HepG2 (cell line): ENCODE data around the gene SELPLG. TPM values are rescaled to one million over a fixed set of nuclear protein-coding genes. Genes with fewer than 3 reads are reported as not detected.
"Not testable (repeated sequence)": the region's sequence is repeated elsewhere in the genome, so short reads cannot be mapped to it uniquely, and the experiment has no call there.

Experiments
- ATAC-seq: fragments of 200-7000 bp; cut with Tn5 transposase; 3 replicates; pipeline ENCODE4 v1.9.1; 2020; ENCODE audit warnings: mild to moderate bottlenecking, moderate library complexity
- BruUV-seq: library from RNA; stranded (reverse); fragments of 400-500 nt; replicated peaks from 2 replicates; lab custom pipeline; 2021; lab: Mats Ljungman, UMichigan
- CTCF ChIA-PET: fragments of 300-600 bp; formaldehyde crosslinking; extraction: SDS; loops from one replicate; lab custom pipeline; 2021; ENCODE audit warnings: low total read pairs, inconsistent platforms, low intra/inter-chr PET ratio; lab: Yijun Ruan, JAX
- POLR2A ChIA-PET: fragments of 350-600 bp; sonication (Branson Sonifier 250); formaldehyde crosslinking; loops from one replicate; lab custom pipeline; 2020; ENCODE audit warnings: antibody characterized with exemption, inconsistent platforms; lab: Yijun Ruan, JAX
- DNase-seq: peaks from one replicate; pipeline ENCODE4 v3.0.0-alpha.2; 2015; ENCODE audit warnings: low spot score
- FAIRE-seq: peaks from 3 replicates; lab custom pipeline; 2011; peaks lifted over from hg19 to GRCh38; lab: Jason Lieb, UNC
- H2AFZ ChIP-seq: one replicate; pipeline ENCODE4 v1.6.1; 2011; ENCODE audit warnings: low read length, inconsistent platforms
- H3K27ac ChIP-seq: fragments of 300-600 bp; 3 replicates; pipeline ENCODE4 v1.8.0; 2011; ENCODE audit warnings: mixed run types, mild to moderate bottlenecking, mixed read lengths, low read length, inconsistent platforms; ENCODE audit not compliant: insufficient read depth; ENCODE audit errors: extremely low read length
- H3K27me3 ChIP-seq, 2 experiments: fragments of 200-600 bp in 1 of 2; 2 replicates in 1 of 2; 3 replicates in 1 of 2; pipeline versions ENCODE4 v1.6.0 to v1.8.0; 2011; ENCODE audit warnings: low read length in 2 of 2, mild to moderate bottlenecking in 2 of 2, moderate library complexity in 2 of 2, inconsistent platforms in 1 of 2; ENCODE audit not compliant: insufficient read depth in 2 of 2, control insufficient read depth in 1 of 2
- H3K36me3 ChIP-seq, 2 experiments: fragments of 200-600 bp in 1 of 2; replicated peaks in 1 of 2; 2 replicates in 1 of 2; 3 replicates in 1 of 2; pipeline versions ENCODE4 v1.5.1 to v1.8.0; 2011; ENCODE audit warnings: low read length in 2 of 2, inconsistent platforms in 1 of 2; ENCODE audit not compliant: insufficient read depth in 2 of 2, control insufficient read depth in 1 of 2
- H3K4me1 ChIP-seq: 2 replicates; pipeline ENCODE4 v1.5.1; 2012; ENCODE audit warnings: low read length, inconsistent platforms; ENCODE audit not compliant: insufficient read depth
- H3K4me2 ChIP-seq: 2 replicates; pipeline ENCODE4 v1.6.0; 2011; ENCODE audit warnings: low read depth, low read length, inconsistent platforms
- H3K4me3 ChIP-seq, 3 experiments: fragments of 200-600 bp in 1 of 3; sonication (generic), shearing (Covaris generic) in 1 of 3; replicated peaks in 1 of 3; 2 replicates each; pipeline ENCODE4 v1.5.1; 2011 to 2016; ENCODE audit warnings: low read length in 3 of 3, inconsistent platforms in 2 of 3, low read depth in 2 of 3, mild to moderate bottlenecking in 2 of 3, control low read depth in 1 of 3, mixed read lengths in 1 of 3; ENCODE audit not compliant: insufficient read depth in 1 of 3
- H3K79me2 ChIP-seq: one replicate; pipeline ENCODE4 v1.6.1; 2011; ENCODE audit warnings: low read length, inconsistent platforms; ENCODE audit not compliant: insufficient read depth
- H3K9ac ChIP-seq: 2 replicates; pipeline ENCODE4 v1.6.0; 2011; ENCODE audit warnings: mild to moderate bottlenecking, low read depth, low read length, inconsistent platforms; ENCODE audit not compliant: insufficient read depth
- H3K9me3 ChIP-seq: 2 replicates; pipeline ENCODE4 v1.5.1; 2012; ENCODE audit warnings: mild to moderate bottlenecking, low read length
- H4K20me1 ChIP-seq: 2 replicates; pipeline ENCODE4 v1.6.0; 2011; ENCODE audit warnings: inconsistent platforms, mild to moderate bottlenecking, low read length, moderate library complexity; ENCODE audit not compliant: insufficient read depth
- BCL6 ChIP-seq: IDR thresholded peaks from 2 replicates; pipeline ENCODE4 v1.6.1; 2016; ENCODE audit warnings: missing genetic modification reagents, missing compliant biosample characterization
- ELF3 ChIP-seq: IDR thresholded peaks from 2 replicates; pipeline ENCODE4 v1.6.1; 2016; ENCODE audit warnings: missing genetic modification reagents, missing compliant biosample characterization
- HOXA7 ChIP-seq: sonication (generic); formaldehyde crosslinking; IDR thresholded peaks from 2 replicates; pipeline ENCODE4 v1.8.1; 2022; ENCODE audit warnings: mild to moderate bottlenecking, missing genetic modification reagents, moderate library complexity
- SOX13 ChIP-seq, 3 experiments: fragments of 450-650 bp in 1 of 3; sonication (generic) in 1 of 3; formaldehyde crosslinking in 1 of 3; IDR thresholded peaks in 2 of 3; conservative IDR thresholded peaks in 1 of 3; 2 replicates each; pipeline versions ENCODE4 v1.5.0 to v1.6.1; 2016 to 2020; ENCODE audit warnings: antibody characterized with exemption in 1 of 3, mild to moderate bottlenecking in 1 of 3, missing compliant biosample characterization in 1 of 3, missing genetic modification reagents in 1 of 3, moderate library complexity in 1 of 3
- WGBS: methylation state at CpG from one replicate; pipeline ENCODE4 v1.1.6; 2017; ENCODE audit warnings: low lambda C conversion rate; 5-methylcytosine and 5-hydroxymethylcytosine counted together
- in situ Hi-C: cut with HindIII; loops from 2 replicates; pipeline ENCODE4 v1.10.0; 2017; ENCODE audit warnings: low pct_unique_long_range_greater_than_20kb; ENCODE audit not compliant: extremely low pct_ligation_motif_present
- intact Hi-C: fragments of 100-400 bp; cut with micrococcal nuclease; formaldehyde crosslinking; loops from one replicate; pipeline ENCODE4 v1.10.0; 2022; ENCODE audit not compliant: unreplicated experiment
- polyA plus RNA-seq, 8 experiments: library from polyadenylated mRNA; depleted of rRNA in 3 of 8; stranded (reverse) in 7 of 8; unstranded in 1 of 8; fragments of >200 nt; fragmentation: Illumina TruSeq in 4 of 8; extraction: Trizol in 4 of 8; gene quantifications; 2 replicates each; pipeline versions ENCODE4 v1.2.1 to v1.2.3, GENCODE V29; 2011 to 2016; ENCODE audit warnings: low read depth in 4 of 8, missing spikeins in 1 of 8, mixed read lengths in 1 of 8; ENCODE audit not compliant: insufficient read depth in 1 of 8
- total RNA-seq, 5 experiments: library from RNA; depleted of rRNA; stranded (reverse); fragments of >200 nt; fragmentation: Illumina TruSeq; extraction: Trizol; gene quantifications; 2 replicates each; pipeline ENCODE4 v1.2.3, GENCODE V29; 2016; ENCODE audit warnings: low read depth in 1 of 5

SELPLG gene
- total and polyA plus RNA-seq, 2 of the 13 experiments (the other 11 are each of a cell fraction or from before 2014, with no cell fraction given): 0.12 TPM; not detected in 1

DNA sequence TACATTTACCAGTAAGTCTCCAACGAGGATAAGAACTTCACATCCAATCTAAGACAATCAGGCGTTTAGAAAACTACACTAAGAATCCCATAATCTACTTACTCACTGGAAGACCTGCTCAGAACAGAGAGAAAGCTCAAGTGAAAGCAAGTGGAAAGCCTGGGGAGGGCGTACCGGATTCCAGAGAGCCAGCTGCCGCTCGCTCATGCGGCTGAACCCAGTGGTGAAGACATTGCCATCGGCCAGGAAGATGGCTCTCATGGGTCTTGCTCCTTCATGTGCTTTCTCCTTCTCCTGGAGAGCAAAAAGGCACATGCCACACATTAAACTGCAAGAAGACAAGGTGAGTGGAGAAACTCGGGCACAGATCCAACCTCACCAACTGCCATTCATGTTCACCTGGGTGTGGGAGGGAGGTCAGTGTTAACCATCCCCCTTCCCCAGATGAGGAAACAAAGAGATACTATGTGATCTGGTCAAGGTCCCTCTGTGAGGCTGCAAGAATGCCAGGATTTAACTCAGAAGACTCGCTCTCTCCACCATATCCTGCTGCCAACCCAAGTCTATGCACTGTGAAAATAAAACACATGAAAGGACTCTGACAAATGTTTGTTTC, 23.5 kb upstream of the SELPLG start (continued):
- TF ChIP-seq SOX13 (IDR thresholded peaks at IDR 0.05) (no peak), SOX13 (CRISPR knock-in tag; conservative IDR thresholded peaks at IDR 0.05 in 1 of 2, IDR thresholded peaks at IDR 0.05 in 1 of 2) (peak in 1 of 2 experiments; percentile 16; a peak in 1 of 4 replicates), BCL6 (CRISPR knock-in tag) (0 out of 2 replicates have a peak, but pooled peaks have one; percentile 21), ELF3 (CRISPR knock-in tag) (0 out of 2 replicates have a peak, but pooled peaks have one; percentile 20), HOXA7 (CRISPR knock-in tag) (no peak)
- TF ChIP-seq, all 625 proteins: peak for 8

DNA sequence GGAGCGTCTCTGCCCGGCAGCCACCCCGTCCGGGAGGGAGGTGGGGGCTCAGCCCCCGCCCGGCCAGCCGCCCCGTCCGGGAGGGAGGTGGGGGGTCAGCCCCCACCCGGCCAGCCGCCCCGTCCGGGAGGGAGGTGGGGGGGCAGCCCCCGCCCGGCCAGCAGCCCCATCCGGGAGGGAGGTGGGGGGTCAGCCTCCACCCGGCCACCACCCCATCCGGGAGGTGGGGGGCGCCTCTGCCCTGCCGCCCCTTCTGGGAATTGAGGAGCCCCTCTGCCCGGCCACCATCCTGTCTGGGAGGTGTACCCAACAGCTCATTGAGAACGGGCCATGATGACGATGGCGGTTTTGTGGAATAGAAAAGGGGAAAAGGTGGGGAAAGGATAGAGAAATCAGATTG, 22.6 kb upstream of the SELPLG start:
- H3K27me3 ChIP-seq, in situ Hi-C loops, H3K27ac ChIP-seq, POLR2A ChIA-PET, DNase-seq, H3K4me2 ChIP-seq, intact Hi-C loops, ATAC-seq, H2AFZ ChIP-seq, H3K79me2 ChIP-seq, BruUV-seq, H3K4me3 ChIP-seq, H3K9ac ChIP-seq, H3K9me3 ChIP-seq, H4K20me1 ChIP-seq, FAIRE-seq, CTCF ChIA-PET: not testable (repeated sequence)
- H3K36me3 ChIP-seq: peaks cover 23 to 57% of the 10 kb centered on the region in 2 experiments
- H3K4me1 ChIP-seq: peaks cover 20% of the 10 kb centered on the region
- WGBS: over 99% methylated on average over 8 of the region's 24 CpGs

DNA sequence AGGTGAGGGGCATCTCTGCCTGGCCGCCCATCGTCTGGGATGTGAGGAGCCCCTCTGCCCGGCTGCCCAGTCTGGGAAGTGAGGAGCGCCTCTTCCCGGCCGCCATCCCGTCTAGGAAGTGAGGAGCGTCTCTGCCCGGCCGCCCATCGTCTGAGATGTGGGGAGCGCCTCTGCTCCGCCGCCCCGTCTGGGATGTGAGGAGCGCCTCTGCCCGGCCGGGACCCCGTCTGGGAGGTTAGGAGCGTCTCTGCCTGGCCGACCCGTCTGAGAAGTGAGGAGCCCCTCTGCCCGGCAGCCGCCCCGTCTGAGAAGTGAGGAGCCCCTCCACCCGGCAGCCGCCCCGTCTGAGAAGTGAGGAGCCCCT, 22.1 kb upstream of the SELPLG start:
- ATAC-seq, H4K20me1 ChIP-seq, BruUV-seq, CTCF ChIA-PET, POLR2A ChIA-PET, intact Hi-C loops, H3K27ac ChIP-seq, H3K9me3 ChIP-seq, H3K9ac ChIP-seq, DNase-seq, H3K79me2 ChIP-seq, H2AFZ ChIP-seq, H3K4me2 ChIP-seq, in situ Hi-C loops, H3K27me3 ChIP-seq, H3K4me3 ChIP-seq, FAIRE-seq: not testable (repeated sequence)
- no CpG with 5 or more reads among the region's 28 CpGs for WGBS
- H3K4me1 ChIP-seq: peaks cover 20% of the 10 kb centered on the region
- peaks cover 24 to 62% of the 10 kb centered on the region in 2 experiments for H3K36me3 ChIP-seq

DNA sequence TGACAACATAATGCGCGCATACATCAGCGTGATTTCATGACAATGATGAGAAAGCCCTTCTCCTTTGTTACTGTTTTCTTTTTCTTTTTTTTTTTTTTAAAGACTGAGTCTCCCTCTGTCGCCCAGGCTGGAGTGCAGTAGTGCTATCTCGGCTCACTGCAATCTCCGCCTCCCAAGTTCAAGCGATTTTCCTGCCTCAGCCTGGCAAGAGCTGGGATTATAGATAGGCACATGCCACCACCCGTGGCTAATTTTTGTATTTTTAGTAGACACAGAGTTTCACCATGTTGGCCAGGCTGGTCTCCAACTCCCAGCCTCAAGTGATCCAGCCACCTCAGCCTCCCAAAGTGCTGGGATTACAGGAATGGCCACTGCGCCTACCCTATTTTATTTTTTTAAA, 20.9 kb upstream of the SELPLG start:
- H3K9me3 ChIP-seq, H3K4me2 ChIP-seq, H4K20me1 ChIP-seq, BruUV-seq, H3K79me2 ChIP-seq, in situ Hi-C loops, H3K4me3 ChIP-seq, H2AFZ ChIP-seq, DNase-seq, H3K27me3 ChIP-seq, ATAC-seq, intact Hi-C loops, FAIRE-seq, H3K9ac ChIP-seq, CTCF ChIA-PET, H3K27ac ChIP-seq, POLR2A ChIA-PET: not testable (repeated sequence)
- WGBS: 96% methylated on average over 9 of the region's 9 CpGs
- peaks cover 23 to 57% of the 10 kb centered on the region in 2 experiments for H3K36me3 ChIP-seq
- peaks cover 20% of the 10 kb centered on the region for H3K4me1 ChIP-seq
